ENCODE results near the gene SOX5.

SOX5 gene

GRCh38 chr12:23655112-23655511, 294.4 kb downstream of the SOX5 start:
- no peaks in the 10 kb centered on the region for H3K27me3 ChIP-seq (ENCODE audit: control insufficient read depth, insufficient read depth, low read length, poor library complexity, severe bottlenecking)
- 82 to 91% methylated on average over 2 to 4 of the region's 4 CpGs for WGBS, 2 experiments
- H3K9me3 ChIP-seq (ENCODE audit: control insufficient read depth, low read length): no peaks in the 10 kb centered on the region
- no peak overlapping the region for H3K27ac ChIP-seq (ENCODE audit: insufficient read depth, low read depth, low read length, poor library complexity, severe bottlenecking)
- H3K4me1 ChIP-seq (ENCODE audit: control insufficient read depth, insufficient read depth, low read length): no peaks in the 10 kb centered on the region
- no peak overlapping the region for H3K4me3 ChIP-seq (ENCODE audit: insufficient read depth, low read depth, low read length)
- H3K36me3 ChIP-seq (ENCODE audit: control insufficient read depth, insufficient read depth, low read length): no peaks in the 10 kb centered on the region

DNA sequence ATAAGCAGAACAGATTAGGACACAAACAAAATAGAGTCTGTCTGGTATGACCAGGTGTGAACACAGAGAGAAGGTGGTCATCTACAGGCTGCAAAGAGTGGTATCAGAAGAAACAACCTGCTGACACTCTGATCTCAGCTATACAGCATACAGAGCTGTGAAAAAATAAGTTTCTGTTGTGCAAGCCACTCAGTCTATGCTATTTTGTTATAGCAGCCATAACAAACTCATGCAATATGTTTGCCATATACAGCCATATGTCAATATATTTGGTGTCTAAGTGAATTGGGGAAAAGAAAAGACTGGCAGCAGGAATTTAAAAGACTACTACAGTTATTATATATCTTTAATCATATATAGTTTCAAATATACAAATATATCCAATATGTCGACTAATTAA, 300.9 kb downstream of the SOX5 start:
- Histone ChIP-seq H3K9me3 (ENCODE audit: control insufficient read depth, low read length) (no peaks in the 10 kb centered on the region), H3K36me3 (ENCODE audit: control insufficient read depth, insufficient read depth, low read length) (peaks cover 7% of the 10 kb centered on the region), H3K4me3 (ENCODE audit: insufficient read depth, low read depth, low read length) (no peak overlapping the region), H3K27ac (ENCODE audit: insufficient read depth, low read depth, low read length, poor library complexity, severe bottlenecking) (no peak overlapping the region), H3K27me3 (ENCODE audit: control insufficient read depth, insufficient read depth, low read length, poor library complexity, severe bottlenecking) (no peaks in the 10 kb centered on the region), H3K4me1 (ENCODE audit: control insufficient read depth, insufficient read depth, low read length) (no peaks in the 10 kb centered on the region)
- WGBS, 2 experiments: 100% methylated on average over 1 of the region's 1 CpG

GRCh38 chr12:23640754-23641153, 308.7 kb downstream of the SOX5 start:
- Histone ChIP-seq H3K27ac (ENCODE audit: insufficient read depth, low read depth, low read length, poor library complexity, severe bottlenecking) (peak overlapping the region; percentile 75), H3K36me3 (ENCODE audit: control insufficient read depth, insufficient read depth, low read length) (no peaks in the 10 kb centered on the region), H3K9me3 (ENCODE audit: control insufficient read depth, low read length) (no peaks in the 10 kb centered on the region), H3K4me1 (ENCODE audit: control insufficient read depth, insufficient read depth, low read length) (peaks cover 29% of the 10 kb centered on the region), H3K4me3 (ENCODE audit: insufficient read depth, low read depth, low read length) (no peak overlapping the region), H3K27me3 (ENCODE audit: control insufficient read depth, insufficient read depth, low read length, poor library complexity, severe bottlenecking) (no peaks in the 10 kb centered on the region)
- 22 to 24% methylated on average over 3 to 4 of the region's 4 CpGs for WGBS, 2 experiments

DNA sequence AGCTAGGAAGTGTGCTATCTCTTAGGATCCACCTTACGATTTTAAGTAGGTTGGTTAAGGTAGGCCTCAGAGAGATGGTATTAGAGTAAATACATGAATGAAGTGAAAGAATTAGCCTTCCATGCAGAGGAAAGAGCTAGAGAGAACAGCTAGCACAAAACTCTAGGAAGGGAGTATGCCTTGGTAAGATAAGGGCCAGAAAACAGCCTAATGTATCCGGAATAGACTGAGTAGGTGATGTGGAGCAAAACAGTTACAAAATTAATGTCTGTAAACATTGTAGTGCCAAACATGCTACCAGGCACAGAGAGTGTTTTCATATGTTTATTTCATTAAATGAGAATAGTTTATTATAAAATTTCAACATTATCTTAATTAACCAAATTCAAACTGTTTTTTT, 315.1 kb downstream of the SOX5 start:
- Histone ChIP-seq H3K27ac (ENCODE audit: insufficient read depth, low read depth, low read length, poor library complexity, severe bottlenecking) (no peak overlapping the region), H3K36me3 (ENCODE audit: control insufficient read depth, insufficient read depth, low read length) (no peaks in the 10 kb centered on the region), H3K4me3 (ENCODE audit: insufficient read depth, low read depth, low read length) (no peak overlapping the region), H3K4me1 (ENCODE audit: control insufficient read depth, insufficient read depth, low read length) (peaks cover 11% of the 10 kb centered on the region), H3K27me3 (ENCODE audit: control insufficient read depth, insufficient read depth, low read length, poor library complexity, severe bottlenecking) (no peaks in the 10 kb centered on the region), H3K9me3 (ENCODE audit: control insufficient read depth, low read length) (no peaks in the 10 kb centered on the region)
- 97 to 98% methylated on average over 2 of the region's 2 CpGs for WGBS, 2 experiments

DNA sequence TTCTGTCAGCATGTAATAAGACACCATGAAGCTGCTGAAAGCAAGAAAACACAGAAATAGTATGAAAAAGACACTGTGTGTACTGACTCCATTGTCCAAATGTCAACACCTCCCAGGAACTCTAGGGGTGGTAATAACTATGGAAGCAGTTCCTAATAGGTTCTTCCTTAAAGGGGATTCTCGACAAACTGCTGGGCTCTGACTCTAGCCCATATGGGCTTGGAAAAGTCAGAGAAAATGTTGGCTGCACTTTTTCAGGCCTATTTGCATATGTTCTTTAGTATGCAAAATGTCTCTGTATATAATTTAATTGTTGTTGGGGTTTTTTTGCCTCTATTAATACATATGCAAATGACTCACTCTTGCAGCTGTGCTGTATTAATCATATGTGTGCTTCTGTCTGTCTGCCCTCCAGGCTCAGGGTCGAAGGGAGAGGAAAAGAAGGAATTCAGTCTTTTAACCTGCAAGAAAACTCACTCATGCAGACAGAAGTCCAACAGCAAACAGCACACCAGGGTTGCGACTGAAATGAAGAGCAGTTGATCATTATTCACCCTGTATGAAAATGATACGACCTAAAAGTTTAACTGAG, 317.6 kb downstream of the SOX5 start:
- no peaks in the 10 kb centered on the region for H3K27me3 ChIP-seq (ENCODE audit: control insufficient read depth, insufficient read depth, low read length, poor library complexity, severe bottlenecking)
- H3K9me3 ChIP-seq (ENCODE audit: control insufficient read depth, low read length): no peaks in the 10 kb centered on the region
- peak overlapping the region; percentile 11 for H3K27ac ChIP-seq (ENCODE audit: insufficient read depth, low read depth, low read length, poor library complexity, severe bottlenecking)
- no peak overlapping the region for H3K4me3 ChIP-seq (ENCODE audit: insufficient read depth, low read depth, low read length)
- no peaks in the 10 kb centered on the region for H3K36me3 ChIP-seq (ENCODE audit: control insufficient read depth, insufficient read depth, low read length)
- 71 to 73% methylated on average over 4 of the region's 4 CpGs for WGBS, 2 experiments
- H3K4me1 ChIP-seq (ENCODE audit: control insufficient read depth, insufficient read depth, low read length): peaks cover 14% of the 10 kb centered on the region

- Histone ChIP-seq H3K9me3 (ENCODE audit: control insufficient read depth, low read length) (no peaks in the 10 kb centered on the region), H3K27me3 (ENCODE audit: control insufficient read depth, insufficient read depth, low read length, poor library complexity, severe bottlenecking) (no peaks in the 10 kb centered on the region), H3K36me3 (ENCODE audit: control insufficient read depth, insufficient read depth, low read length) (no peaks in the 10 kb centered on the region), H3K4me1 (ENCODE audit: control insufficient read depth, insufficient read depth, low read length) (peaks cover 14% of the 10 kb centered on the region), H3K27ac (ENCODE audit: insufficient read depth, low read depth, low read length, poor library complexity, severe bottlenecking) (no peak overlapping the region), H3K4me3 (ENCODE audit: insufficient read depth, low read depth, low read length) (no peak overlapping the region)
Measured at GRCh38 chr12:23630524-23630923, 318.9 kb downstream of the SOX5 start.

GRCh38 chr12:23628806-23629205, 320.7 kb downstream of the SOX5 start:
- no peaks in the 10 kb centered on the region for H3K9me3 ChIP-seq (ENCODE audit: control insufficient read depth, low read length)
- H3K4me1 ChIP-seq (ENCODE audit: control insufficient read depth, insufficient read depth, low read length): peaks cover 14% of the 10 kb centered on the region
- 76 to 77% methylated on average over 3 of the region's 3 CpGs for WGBS, 2 experiments
- no peak overlapping the region for H3K27ac ChIP-seq (ENCODE audit: insufficient read depth, low read depth, low read length, poor library complexity, severe bottlenecking)
- no peaks in the 10 kb centered on the region for H3K27me3 ChIP-seq (ENCODE audit: control insufficient read depth, insufficient read depth, low read length, poor library complexity, severe bottlenecking)
- no peaks in the 10 kb centered on the region for H3K36me3 ChIP-seq (ENCODE audit: control insufficient read depth, insufficient read depth, low read length)
- no peak overlapping the region for H3K4me3 ChIP-seq (ENCODE audit: insufficient read depth, low read depth, low read length)

DNA sequence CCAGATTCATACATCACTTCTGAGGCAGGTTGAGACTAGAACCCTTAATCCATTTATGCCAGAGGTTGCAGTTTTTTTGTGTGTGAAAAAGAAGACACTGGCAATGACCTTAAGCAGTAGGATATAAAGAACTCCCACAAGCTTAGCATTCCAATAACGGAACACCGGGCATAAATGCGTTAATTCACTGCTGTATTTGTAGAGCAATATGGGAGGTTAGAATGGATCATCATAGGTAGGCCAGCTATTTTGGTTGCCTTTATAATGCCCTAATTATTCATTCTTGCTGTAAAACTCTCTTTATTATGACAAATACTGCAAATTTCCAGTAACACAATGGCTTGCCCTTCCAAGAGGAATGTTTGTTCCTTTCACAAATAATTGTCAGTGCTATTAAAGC, 322.7 kb downstream of the SOX5 start:
- H3K4me1 ChIP-seq (ENCODE audit: control insufficient read depth, insufficient read depth, low read length): peaks cover 5% of the 10 kb centered on the region
- no peak overlapping the region for H3K4me3 ChIP-seq (ENCODE audit: insufficient read depth, low read depth, low read length)
- WGBS, 2 experiments: 91 to 100% methylated on average over 3 of the region's 3 CpGs
- no peaks in the 10 kb centered on the region for H3K9me3 ChIP-seq (ENCODE audit: control insufficient read depth, low read length)
- no peak overlapping the region for H3K27ac ChIP-seq (ENCODE audit: insufficient read depth, low read depth, low read length, poor library complexity, severe bottlenecking)
- no peaks in the 10 kb centered on the region for H3K36me3 ChIP-seq (ENCODE audit: control insufficient read depth, insufficient read depth, low read length)
- H3K27me3 ChIP-seq (ENCODE audit: control insufficient read depth, insufficient read depth, low read length, poor library complexity, severe bottlenecking): no peaks in the 10 kb centered on the region

DNA sequence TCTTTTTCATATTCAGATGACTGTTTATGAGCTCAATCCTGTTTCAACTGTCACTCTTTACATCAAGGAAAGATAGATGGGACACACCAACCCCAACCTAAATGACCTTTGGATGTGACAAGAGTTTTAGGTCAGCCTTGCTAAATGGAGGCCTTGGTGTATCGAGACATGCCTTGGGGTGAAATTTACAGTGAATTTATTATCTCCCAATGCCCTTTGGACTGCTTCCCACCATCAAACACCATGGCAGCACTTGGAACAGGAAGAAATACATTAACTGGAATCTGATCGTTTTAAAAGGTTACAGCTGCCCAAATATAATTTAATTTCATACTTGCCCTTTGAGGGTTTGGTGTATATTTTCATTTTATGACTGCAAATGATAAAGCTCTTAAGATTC, 327.6 kb downstream of the SOX5 start:
- Histone ChIP-seq H3K27me3 (ENCODE audit: control insufficient read depth, insufficient read depth, low read length, poor library complexity, severe bottlenecking) (no peaks in the 10 kb centered on the region), H3K4me3 (ENCODE audit: insufficient read depth, low read depth, low read length) (no peak overlapping the region), H3K4me1 (ENCODE audit: control insufficient read depth, insufficient read depth, low read length) (no peaks in the 10 kb centered on the region), H3K36me3 (ENCODE audit: control insufficient read depth, insufficient read depth, low read length) (no peaks in the 10 kb centered on the region), H3K9me3 (ENCODE audit: control insufficient read depth, low read length) (no peaks in the 10 kb centered on the region), H3K27ac (ENCODE audit: insufficient read depth, low read depth, low read length, poor library complexity, severe bottlenecking) (no peak overlapping the region)
- 94 to 100% methylated on average over 2 of the region's 2 CpGs for WGBS, 2 experiments

DNA sequence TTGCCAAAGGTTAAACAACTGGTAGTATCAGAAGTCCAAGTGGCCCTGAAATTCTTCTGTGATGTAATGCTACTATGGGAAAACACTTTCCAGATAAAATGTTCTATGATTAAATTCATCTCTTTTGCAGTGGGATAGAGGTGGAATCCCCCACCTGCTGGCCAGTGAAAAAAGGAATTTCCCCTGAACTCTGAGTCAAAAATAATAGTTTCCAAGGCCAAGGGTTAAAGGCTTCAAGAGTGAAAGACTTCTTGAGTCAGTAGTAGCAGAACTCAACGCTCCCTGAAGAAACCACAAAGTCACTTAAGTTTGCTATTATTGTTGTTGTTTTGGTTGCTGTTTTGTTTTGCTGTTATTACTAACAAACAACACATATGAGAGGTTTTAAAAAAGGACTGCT, 330.8 kb downstream of the SOX5 start:
- Histone ChIP-seq H3K27ac (ENCODE audit: insufficient read depth, low read depth, low read length, poor library complexity, severe bottlenecking) (no peak overlapping the region), H3K4me3 (ENCODE audit: insufficient read depth, low read depth, low read length) (no peak overlapping the region), H3K36me3 (ENCODE audit: control insufficient read depth, insufficient read depth, low read length) (no peaks in the 10 kb centered on the region), H3K4me1 (ENCODE audit: control insufficient read depth, insufficient read depth, low read length) (no peaks in the 10 kb centered on the region), H3K27me3 (ENCODE audit: control insufficient read depth, insufficient read depth, low read length, poor library complexity, severe bottlenecking) (no peaks in the 10 kb centered on the region), H3K9me3 (ENCODE audit: control insufficient read depth, low read length) (no peaks in the 10 kb centered on the region)
- 83 to 100% methylated on average over 1 of the region's 1 CpG for WGBS, 2 experiments

DNA sequence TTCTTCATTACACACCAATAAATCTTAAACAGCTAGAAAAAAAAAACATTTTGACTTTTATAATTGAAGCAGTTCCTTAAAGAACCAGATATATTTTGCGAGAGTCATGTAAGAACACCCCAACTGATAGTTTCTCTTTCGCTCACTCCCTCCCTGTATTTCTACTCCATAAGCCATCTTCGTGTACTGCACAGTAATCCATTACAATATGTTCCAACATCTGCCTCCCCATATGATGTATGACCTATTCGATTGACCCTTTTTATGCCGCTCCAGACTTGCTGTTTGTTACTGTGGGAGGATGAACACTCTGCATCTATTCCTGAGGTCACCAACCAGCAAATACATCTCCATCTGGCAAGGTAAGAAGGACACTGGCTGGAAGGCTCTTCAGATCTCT, 331.7 kb downstream of the SOX5 start:
- 99% methylated on average over 5 of the region's 5 CpGs for WGBS, 2 experiments
- Histone ChIP-seq H3K36me3 (ENCODE audit: control insufficient read depth, insufficient read depth, low read length) (no peaks in the 10 kb centered on the region), H3K9me3 (ENCODE audit: control insufficient read depth, low read length) (no peaks in the 10 kb centered on the region), H3K27me3 (ENCODE audit: control insufficient read depth, insufficient read depth, low read length, poor library complexity, severe bottlenecking) (no peaks in the 10 kb centered on the region), H3K27ac (ENCODE audit: insufficient read depth, low read depth, low read length, poor library complexity, severe bottlenecking) (no peak overlapping the region), H3K4me1 (ENCODE audit: control insufficient read depth, insufficient read depth, low read length) (no peaks in the 10 kb centered on the region), H3K4me3 (ENCODE audit: insufficient read depth, low read depth, low read length) (no peak overlapping the region)
